Mesendoderm (in vitro differentiated cells): ENCODE results near the gene AKT2.

Source experiments
- DNase-seq: peaks from one replicate; pipeline ENCODE4 v3.0.0; 2013
- H2AK5ac ChIP-seq: 2 replicates; pipeline ENCODE4 v1.6.1; 2013; ENCODE audit warnings: low read length, inconsistent platforms
- H2BK120ac ChIP-seq: 2 replicates; pipeline ENCODE4 v1.6.1; 2013; ENCODE audit warnings: low read depth, mild to moderate bottlenecking, low read length, moderate library complexity, mixed read lengths
- H2BK15ac ChIP-seq: replicated peaks from 2 replicates; pipeline ENCODE4 v1.6.1; 2013; ENCODE audit warnings: low read depth, mild to moderate bottlenecking, moderate library complexity
- H2BK5ac ChIP-seq: 2 replicates; pipeline ENCODE4 v1.6.1; 2013; ENCODE audit warnings: low read length, inconsistent platforms
- H3K18ac ChIP-seq: 2 replicates; pipeline ENCODE4 v1.6.1; 2013; ENCODE audit warnings: mild to moderate bottlenecking, low read length, mixed read lengths
- H3K23ac ChIP-seq: one replicate; pipeline ENCODE4 v1.6.1; 2013; ENCODE audit warnings: low read length
- H3K27ac ChIP-seq: 2 replicates; pipeline ENCODE4 v1.5.1; 2013; ENCODE audit warnings: low read depth, mild to moderate bottlenecking, inconsistent platforms, low read length, moderate library complexity
- H3K27me3 ChIP-seq: 2 replicates; pipeline ENCODE4 v1.6.1; 2013; ENCODE audit warnings: low read length, control low read depth, mild to moderate bottlenecking, inconsistent platforms; ENCODE audit not compliant: insufficient read depth, poor library complexity
- H3K36me3 ChIP-seq: 2 replicates; pipeline ENCODE4 v1.6.1; 2013; ENCODE audit warnings: low read length, inconsistent platforms; ENCODE audit not compliant: control insufficient read depth, insufficient read depth
- H3K4ac ChIP-seq: one replicate; pipeline ENCODE4 v1.6.1; 2013; ENCODE audit warnings: low read depth, mild to moderate bottlenecking, low read length, moderate library complexity
- H3K4me1 ChIP-seq: 2 replicates; pipeline ENCODE4 v1.6.1; 2013; ENCODE audit warnings: low read depth, low read length, inconsistent platforms; ENCODE audit not compliant: control insufficient read depth
- H3K4me2 ChIP-seq: 2 replicates; pipeline ENCODE4 v1.6.1; 2013; ENCODE audit warnings: low read length
- H3K4me3 ChIP-seq: 2 replicates; pipeline ENCODE4 v1.5.1; 2013; ENCODE audit warnings: mild to moderate bottlenecking, low read length
- H3K56ac ChIP-seq: one replicate; pipeline ENCODE4 v1.6.1; 2013; ENCODE audit warnings: low read length
- H3K79me1 ChIP-seq: 2 replicates; pipeline ENCODE4 v1.6.1; 2013; ENCODE audit warnings: low read length, inconsistent platforms
- H3K79me2 ChIP-seq: 2 replicates; pipeline ENCODE4 v1.6.1; 2013; ENCODE audit warnings: mild to moderate bottlenecking, low read length; ENCODE audit not compliant: control insufficient read depth, insufficient read depth
- H3K9ac ChIP-seq: 2 replicates; pipeline ENCODE4 v1.6.1; 2013; ENCODE audit warnings: low read length, inconsistent platforms
- H4K5ac ChIP-seq: one replicate; pipeline ENCODE4 v1.6.1; 2013; ENCODE audit warnings: low read length
- H4K8ac ChIP-seq: one replicate; pipeline ENCODE4 v1.6.1; 2013; ENCODE audit warnings: low read depth, mild to moderate bottlenecking, control low read depth, low read length, moderate library complexity
- WGBS: extraction: QIAGEN DNeasy Blood & Tissue Kit; methylation state at CpG from one replicate; pipeline ENCODE4 v1.1.7; 2013; ENCODE audit warnings: low lambda C conversion rate, missing lambda C conversion rate; ENCODE audit not compliant: insufficient coverage; ENCODE audit errors: extremely low coverage; 5-methylcytosine and 5-hydroxymethylcytosine counted together

Gene AKT2

DNA sequence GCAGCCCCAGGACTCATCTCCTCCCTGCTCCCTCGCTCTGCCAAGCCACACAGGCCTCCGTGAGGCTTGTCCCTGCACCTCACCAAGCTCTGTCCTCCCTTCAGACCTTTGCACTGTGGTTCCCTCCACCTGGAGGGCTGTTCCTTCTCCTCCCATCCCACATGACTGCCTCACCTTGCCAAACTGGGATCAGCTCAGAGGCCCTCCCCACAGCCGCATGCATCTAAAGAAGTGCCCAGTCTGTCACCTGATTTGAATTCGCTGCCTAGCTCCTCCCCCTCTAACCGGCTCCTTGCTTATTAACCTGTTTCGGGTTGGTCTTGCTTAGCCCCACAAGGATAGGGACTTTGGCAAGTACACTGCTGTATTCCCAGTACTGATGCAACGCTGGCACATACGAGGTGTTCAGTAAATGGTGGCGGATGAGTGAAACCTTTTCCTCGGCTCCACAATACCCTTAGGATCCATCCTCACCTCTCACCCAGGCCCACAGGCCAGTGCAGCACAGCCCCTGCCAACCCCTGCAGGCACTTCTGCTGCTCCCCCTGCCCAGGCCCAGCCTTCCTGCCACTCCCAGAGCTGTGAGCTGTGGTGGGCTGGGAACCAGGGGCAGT, 4.4 kb downstream of the AKT2 start:
- H3K18ac ChIP-seq, result no peak overlapping the region
- DNase-seq, result peak; percentile 57
- H3K9ac ChIP-seq, result peak overlapping the region; percentile 34
- no peak overlapping the region for H2BK15ac ChIP-seq
- no peak overlapping the region for H2AK5ac ChIP-seq
- peak overlapping the region; percentile 66 for H3K56ac ChIP-seq
- H3K36me3 ChIP-seq, result peaks cover 2% of the 10 kb centered on the region
- peaks cover 8% of the 10 kb centered on the region for H3K4me1 ChIP-seq
- H3K79me1 ChIP-seq, result peaks cover 40% of the 10 kb centered on the region
- no peak overlapping the region for H3K4ac ChIP-seq
- no peak overlapping the region for H3K4me2 ChIP-seq
- H3K27me3 ChIP-seq, result no peaks in the 10 kb centered on the region
- no peak overlapping the region for H4K5ac ChIP-seq
- H3K23ac ChIP-seq, result no peak overlapping the region
- no CpG with 5 or more reads among the region's 10 CpGs for WGBS
- H3K27ac ChIP-seq, result peak overlapping the region; percentile 25
- no peak overlapping the region for H2BK5ac ChIP-seq
- H3K4me3 ChIP-seq, result no peak overlapping the region
- H3K79me2 ChIP-seq, result peaks cover 73% of the 10 kb centered on the region
- no peak overlapping the region for H2BK120ac ChIP-seq
- H4K8ac ChIP-seq, result no peak overlapping the region

DNA sequence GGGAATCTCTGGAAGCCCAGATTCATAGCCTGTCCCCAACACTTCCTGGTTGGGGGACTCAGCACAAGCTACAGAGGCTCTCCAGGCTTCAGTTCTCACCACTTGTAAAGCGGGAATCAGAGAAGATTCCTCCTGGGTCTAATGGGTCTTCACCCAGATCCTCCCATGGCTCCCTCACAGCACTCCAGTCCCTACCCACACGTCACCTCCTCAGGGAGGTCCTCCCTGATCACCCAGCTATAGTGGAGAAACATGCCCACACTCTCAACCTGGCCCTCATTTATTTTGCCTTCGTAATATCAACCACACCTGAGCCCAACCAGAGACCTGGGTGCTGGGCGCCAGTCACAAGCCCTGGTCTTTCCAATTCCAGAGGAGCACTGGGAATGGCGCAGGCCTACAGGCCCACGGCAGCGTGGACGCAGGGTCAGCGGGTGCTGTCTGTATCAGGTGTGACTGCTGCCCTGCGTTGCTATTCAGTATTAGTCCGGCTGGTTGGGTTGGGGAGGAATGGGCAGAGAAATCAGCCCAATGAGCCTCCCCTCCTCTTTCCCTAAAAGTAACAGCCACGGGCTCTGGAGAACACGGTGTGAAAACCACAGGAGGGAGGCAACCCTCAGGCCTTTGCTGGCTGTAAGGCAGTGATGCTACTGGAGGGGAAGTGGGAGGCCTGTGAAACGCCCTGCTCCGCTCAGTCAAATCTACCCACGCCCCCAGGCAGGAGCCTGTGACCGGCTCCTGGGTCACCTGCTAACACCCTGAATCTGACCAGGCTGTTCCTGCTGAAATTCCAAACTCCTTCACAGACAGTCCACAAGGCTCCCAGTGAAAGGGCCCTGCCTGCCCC, 5.2 kb downstream of the AKT2 start:
- Histone ChIP-seq H2BK120ac (no peak overlapping the region), H3K9ac (no peak overlapping the region), H3K36me3 (peaks cover 2% of the 10 kb centered on the region), H3K27me3 (no peaks in the 10 kb centered on the region), H3K4me2 (no peak overlapping the region), H2AK5ac (no peak overlapping the region), H3K18ac (no peak overlapping the region), H3K23ac (no peak overlapping the region), H4K8ac (no peak overlapping the region), H2BK15ac (no peak overlapping the region), H3K4me1 (peaks cover 8% of the 10 kb centered on the region), H2BK5ac (no peak overlapping the region), H3K79me1 (peaks cover 44% of the 10 kb centered on the region), H4K5ac (no peak overlapping the region), H3K56ac (peak overlapping the region; percentile 66), H3K79me2 (peaks cover 77% of the 10 kb centered on the region), H3K27ac (peak overlapping the region; percentile 25), H3K4ac (no peak overlapping the region), H3K4me3 (no peak overlapping the region)
- DNase-seq, result peak; percentile 65
- WGBS, result no CpG with 5 or more reads among the region's 17 CpGs

DNA sequence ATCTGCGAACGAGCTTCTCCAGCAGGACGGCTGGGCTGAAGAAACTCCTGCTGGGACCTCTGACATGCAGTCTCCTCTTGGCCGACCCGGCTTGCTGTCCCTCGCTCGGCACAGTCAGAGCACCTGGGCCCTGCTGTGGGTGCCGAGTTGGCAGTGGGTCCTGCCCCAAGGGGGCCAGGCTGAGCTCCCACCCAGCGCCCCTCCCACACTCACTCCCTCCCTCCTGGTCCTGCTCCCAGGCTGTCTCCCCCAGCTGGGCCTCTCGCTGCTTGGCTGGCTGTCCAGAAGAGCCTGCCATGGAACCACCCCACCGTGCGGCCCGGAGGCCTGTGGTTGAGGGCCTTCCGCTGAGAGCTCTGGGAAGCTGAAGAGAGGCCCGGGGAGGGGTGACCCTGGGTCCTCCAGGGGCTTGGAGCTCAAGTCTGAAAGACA, 6.0 kb downstream of the AKT2 start:
- DNase-seq, result no peak
- WGBS, result no CpG with 5 or more reads among the region's 15 CpGs

DNA sequence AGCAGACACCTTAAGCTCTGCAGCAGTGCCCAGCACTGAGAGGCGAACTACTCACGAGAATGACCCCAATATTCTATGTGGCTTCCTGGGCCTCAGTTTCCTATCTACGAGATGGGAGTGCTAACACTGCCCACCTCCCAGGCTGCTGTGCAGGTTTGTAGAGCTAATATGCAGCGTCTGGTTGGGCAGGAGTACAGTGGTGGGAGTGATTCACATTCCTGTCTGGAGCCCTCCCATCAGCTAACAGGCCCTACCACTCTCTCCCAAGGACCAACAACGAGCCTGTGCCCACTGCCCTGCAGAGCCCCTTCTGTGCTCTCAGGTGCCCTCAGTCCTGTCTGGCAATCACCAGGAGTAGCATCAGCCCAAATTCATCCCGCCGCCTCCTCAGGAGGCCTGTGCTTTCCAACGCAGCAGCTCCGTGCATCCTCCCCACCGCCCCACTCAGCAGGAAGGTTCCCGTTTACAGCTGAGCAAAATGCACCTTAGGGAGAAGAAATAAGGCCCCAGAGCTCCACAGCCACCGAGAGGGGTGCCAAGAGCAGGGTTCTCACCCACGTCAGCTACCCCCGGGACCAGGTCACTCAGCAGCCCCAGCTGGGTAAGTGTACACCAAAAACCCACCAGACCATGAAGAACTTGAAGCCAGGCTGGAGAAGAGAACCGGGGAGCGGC, 6.6 kb downstream of the AKT2 start:
- WGBS, result no CpG with 5 or more reads among the region's 16 CpGs
- no peak overlapping the region for H2BK120ac ChIP-seq
- H3K23ac ChIP-seq, result no peak overlapping the region
- DNase-seq, result no peak
- no peaks in the 10 kb centered on the region for H3K27me3 ChIP-seq
- peaks cover 6% of the 10 kb centered on the region for H3K4me1 ChIP-seq
- H3K27ac ChIP-seq, result no peak overlapping the region
- no peak overlapping the region for H3K4ac ChIP-seq
- H2AK5ac ChIP-seq, result no peak overlapping the region
- no peak overlapping the region for H3K4me2 ChIP-seq
- H3K79me2 ChIP-seq, result peaks cover 76% of the 10 kb centered on the region
- no peak overlapping the region for H2BK15ac ChIP-seq
- H2BK5ac ChIP-seq, result no peak overlapping the region
- H3K36me3 ChIP-seq, result peaks cover 2% of the 10 kb centered on the region
- H4K8ac ChIP-seq, result no peak overlapping the region
- H3K79me1 ChIP-seq, result peaks cover 52% of the 10 kb centered on the region
- H4K5ac ChIP-seq, result no peak overlapping the region
- peak overlapping the region; percentile 15 for H3K56ac ChIP-seq
- no peak overlapping the region for H3K4me3 ChIP-seq
- H3K9ac ChIP-seq, result no peak overlapping the region
- no peak overlapping the region for H3K18ac ChIP-seq

More for the DNA sequence above, 6.0 kb downstream of the AKT2 start:
- H4K8ac ChIP-seq, result no peak overlapping the region
- no peak overlapping the region for H3K27ac ChIP-seq
- H3K18ac ChIP-seq, result no peak overlapping the region
- no peak overlapping the region for H3K9ac ChIP-seq
- no peaks in the 10 kb centered on the region for H3K27me3 ChIP-seq
- H3K4me1 ChIP-seq, result peaks cover 8% of the 10 kb centered on the region
- H3K4me3 ChIP-seq, result no peak overlapping the region
- H4K5ac ChIP-seq, result no peak overlapping the region
- H2BK120ac ChIP-seq, result no peak overlapping the region
- no peak overlapping the region for H3K4ac ChIP-seq
- peaks cover 47% of the 10 kb centered on the region for H3K79me1 ChIP-seq
- no peak overlapping the region for H3K23ac ChIP-seq
- no peak overlapping the region for H2BK5ac ChIP-seq
- H3K56ac ChIP-seq, result no peak overlapping the region
- no peak overlapping the region for H2BK15ac ChIP-seq
- peaks cover 77% of the 10 kb centered on the region for H3K79me2 ChIP-seq
- no peak overlapping the region for H3K4me2 ChIP-seq
- peaks cover 2% of the 10 kb centered on the region for H3K36me3 ChIP-seq
- H2AK5ac ChIP-seq, result no peak overlapping the region

DNA sequence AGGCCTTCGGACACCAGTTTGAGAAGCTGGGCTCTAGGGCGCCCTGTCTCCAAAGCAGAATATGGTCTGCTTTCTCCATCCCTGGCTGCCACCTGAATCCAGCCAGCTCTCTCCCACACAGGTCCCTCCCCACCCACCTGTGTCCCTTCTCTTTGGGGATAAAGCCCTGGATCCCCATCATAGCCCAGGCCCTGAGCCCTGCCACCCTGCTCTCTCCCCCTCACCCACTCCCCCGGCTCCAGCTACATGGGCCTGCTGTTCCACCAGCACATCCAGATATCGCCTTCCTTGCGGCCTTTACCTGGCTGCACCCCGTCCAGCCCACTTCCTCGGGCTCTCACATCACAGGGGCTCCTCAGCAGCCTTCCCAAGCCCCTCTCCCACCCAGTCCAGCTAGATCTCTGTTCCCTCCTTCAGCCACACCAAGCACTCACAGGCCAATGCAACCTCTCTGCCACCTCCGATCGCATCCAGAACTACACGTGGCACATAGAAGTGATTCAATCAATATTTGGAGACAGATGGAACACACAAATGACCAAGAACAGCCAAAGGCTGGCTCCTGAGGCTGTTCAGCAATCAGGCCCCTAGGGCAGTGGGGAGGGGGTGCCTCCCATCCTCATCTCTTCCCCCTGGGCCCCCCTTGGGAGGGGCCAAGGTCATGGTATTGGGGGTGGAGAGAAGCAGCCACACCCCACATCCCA, 7.6 kb downstream of the AKT2 start:
- no peak overlapping the region for H3K4me2 ChIP-seq
- no peak overlapping the region for H3K4me3 ChIP-seq
- H3K56ac ChIP-seq, result no peak overlapping the region
- H3K9ac ChIP-seq, result no peak overlapping the region
- H3K18ac ChIP-seq, result no peak overlapping the region
- WGBS, result no CpG with 5 or more reads among the region's 10 CpGs
- H3K27ac ChIP-seq, result no peak overlapping the region
- H2BK15ac ChIP-seq, result no peak overlapping the region
- peaks cover 67% of the 10 kb centered on the region for H3K79me2 ChIP-seq
- no peak overlapping the region for H4K8ac ChIP-seq
- H3K27me3 ChIP-seq, result no peaks in the 10 kb centered on the region
- peaks cover 2% of the 10 kb centered on the region for H3K36me3 ChIP-seq
- H4K5ac ChIP-seq, result no peak overlapping the region
- no peak overlapping the region for H2AK5ac ChIP-seq
- no peak overlapping the region for H2BK120ac ChIP-seq
- H3K4me1 ChIP-seq, result peaks cover 6% of the 10 kb centered on the region
- peaks cover 46% of the 10 kb centered on the region for H3K79me1 ChIP-seq
- H3K23ac ChIP-seq, result no peak overlapping the region
- H3K4ac ChIP-seq, result no peak overlapping the region
- H2BK5ac ChIP-seq, result no peak overlapping the region
- no peak for DNase-seq
